Thyroid gland (tissue), 4 donors: ENCODE measurements around the gene SUN1. TPM values are rescaled to one million over a fixed set of nuclear protein-coding genes. Genes with fewer than 3 reads are reported as not detected.

ENCODE experiments used
- DNase-seq, 2 donors: peaks; one replicate each; pipeline ENCODE4 v3.0.0-alpha.2; 2019
- H3K27ac ChIP-seq, 3 donors: fragments of 200-600 bp; sonication (generic); 1 replicate in 2 of 3; 2 replicates in 1 of 3; pipeline ENCODE4 v1.5.1; 2016 to 2019; ENCODE audit warnings: mild to moderate bottlenecking in 1 of 3, moderate library complexity in 1 of 3
- H3K27me3 ChIP-seq: fragments of 200-600 bp; sonication (generic); one replicate; pipeline ENCODE4 v1.5.1; 2019
- H3K36me3 ChIP-seq, 2 donors: fragments of 200-600 bp; sonication (generic); one replicate each; pipeline ENCODE4 v1.5.1; 2016 to 2019
- H3K4me1 ChIP-seq, 2 donors: fragments of 200-600 bp; sonication (generic); one replicate each; pipeline ENCODE4 v1.5.1; 2017 to 2019
- H3K4me3 ChIP-seq, 3 donors: fragments of 200-600 bp; sonication (generic); replicated peaks in 1 of 3; 1 replicate in 2 of 3; 2 replicates in 1 of 3; pipeline ENCODE4 v1.5.1; 2016; ENCODE audit warnings: mild to moderate bottlenecking in 1 of 3
- H3K9me3 ChIP-seq: fragments of 200-600 bp; sonication (generic); one replicate; pipeline ENCODE4 v1.5.1; 2017
- POLR2A ChIP-seq, 2 donors: fragments of 450-650 bp; IDR thresholded peaks; one replicate each; pipeline ENCODE4 v1.6.1; 2017; ENCODE audit warnings: antibody characterized with exemption in 2 of 2, mild to moderate bottlenecking in 2 of 2, moderate library complexity in 1 of 2
- WGBS, 2 donors: methylation state at CpG; one replicate each; pipeline ENCODE4 v1.1.5; 2017; 5-methylcytosine and 5-hydroxymethylcytosine counted together
- intact Hi-C: fragments of 100-400 bp; cut with DNase I; formaldehyde crosslinking; loops from one replicate; pipeline ENCODE4 v1.15.1; 2023
- total RNA-seq, 4 donors: library from RNA; depleted of rRNA; stranded (reverse); fragments of >200 nt; gene quantifications; one replicate each; pipeline ENCODE4 v1.2.3, GENCODE V29; 2016
- TF ChIP-seq, protein P1 (sequence below), 6 experiments: fragments of 200-600 bp in 3 of 6; fragments of 450-650 bp in 3 of 6; sonication (generic) in 3 of 6; IDR thresholded peaks; one replicate each; pipeline ENCODE4 v1.5.1; 2016 to 2019; ENCODE audit warnings: antibody characterized with exemption in 6 of 6, mild to moderate bottlenecking in 2 of 6, inconsistent platforms in 1 of 6, moderate library complexity in 1 of 6

The SUN1 gene, protein sequence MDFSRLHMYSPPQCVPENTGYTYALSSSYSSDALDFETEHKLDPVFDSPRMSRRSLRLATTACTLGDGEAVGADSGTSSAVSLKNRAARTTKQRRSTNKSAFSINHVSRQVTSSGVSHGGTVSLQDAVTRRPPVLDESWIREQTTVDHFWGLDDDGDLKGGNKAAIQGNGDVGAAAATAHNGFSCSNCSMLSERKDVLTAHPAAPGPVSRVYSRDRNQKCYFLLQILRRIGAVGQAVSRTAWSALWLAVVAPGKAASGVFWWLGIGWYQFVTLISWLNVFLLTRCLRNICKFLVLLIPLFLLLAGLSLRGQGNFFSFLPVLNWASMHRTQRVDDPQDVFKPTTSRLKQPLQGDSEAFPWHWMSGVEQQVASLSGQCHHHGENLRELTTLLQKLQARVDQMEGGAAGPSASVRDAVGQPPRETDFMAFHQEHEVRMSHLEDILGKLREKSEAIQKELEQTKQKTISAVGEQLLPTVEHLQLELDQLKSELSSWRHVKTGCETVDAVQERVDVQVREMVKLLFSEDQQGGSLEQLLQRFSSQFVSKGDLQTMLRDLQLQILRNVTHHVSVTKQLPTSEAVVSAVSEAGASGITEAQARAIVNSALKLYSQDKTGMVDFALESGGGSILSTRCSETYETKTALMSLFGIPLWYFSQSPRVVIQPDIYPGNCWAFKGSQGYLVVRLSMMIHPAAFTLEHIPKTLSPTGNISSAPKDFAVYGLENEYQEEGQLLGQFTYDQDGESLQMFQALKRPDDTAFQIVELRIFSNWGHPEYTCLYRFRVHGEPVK
- total RNA-seq = 100 to 1,000 TPM; 146 to 260 (median 186) TPM

DNA sequence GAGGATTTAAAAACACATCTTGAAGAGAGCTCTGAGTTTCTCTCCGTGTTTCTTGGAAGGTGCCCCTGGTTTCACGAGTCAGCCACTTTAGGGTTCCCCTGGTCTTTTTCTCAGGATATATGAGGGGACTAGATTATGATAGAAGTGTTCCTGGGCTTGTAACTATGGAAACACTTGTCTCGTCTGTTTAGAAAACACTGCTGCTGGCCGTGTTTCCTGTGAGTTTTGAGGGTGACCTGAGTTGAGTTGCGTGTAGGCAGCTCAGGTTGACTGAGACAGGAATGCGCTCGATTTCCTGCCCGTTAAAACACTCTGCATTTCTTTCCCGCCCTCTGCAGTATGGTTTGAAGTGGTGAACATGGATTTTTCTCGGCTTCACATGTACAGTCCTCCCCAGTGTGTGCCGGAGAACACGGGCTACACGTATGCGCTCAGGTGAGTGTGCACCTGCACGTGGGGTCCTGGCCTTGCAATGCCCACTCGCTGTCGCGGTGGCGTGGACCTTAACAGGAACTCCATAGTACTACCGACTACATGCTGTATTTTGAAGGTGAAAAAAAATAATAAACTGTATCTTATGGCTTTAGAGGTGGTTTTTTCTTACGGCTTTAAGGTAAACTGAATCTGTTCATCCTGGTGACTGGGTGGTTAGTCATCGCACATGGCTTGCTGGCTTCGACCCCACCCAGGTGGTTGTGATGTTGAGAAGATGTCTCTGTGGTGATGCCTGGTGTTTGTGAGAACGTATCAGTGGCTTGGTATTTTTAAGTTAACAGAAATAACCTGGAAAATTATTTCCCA lies at the start of gene SUN1:
TSS of gene SUN1 (plus strand) at position 310 of the 801 bp plus-strand sequence. CDS start at position 359, 49 bp downstream.
- 24 to 42% methylated on average over 24 of the region's 24 CpGs for whole genome bisulfite sequencing, 2 donors
- no peaks in the 10 kb centered on the region for H3K36me3 ChIP-seq
- no peaks in the 10 kb centered on the region for H3K27me3 ChIP-seq
- H3K27ac ChIP-seq = peak within 1 kb of the TSS; percentile 91 to 99 (median 95)
- H3K4me3 ChIP-seq = peak within 1 kb of the TSS in 1 of 3 donors; percentile 2
- no peaks in the 10 kb centered on the region for H3K9me3 ChIP-seq
- intact Hi-C loops = loop anchor here (10.0 kb wide), 1 partner anchor 48 kb away; no protein-coding TSS in a partner anchor
- H3K4me1 ChIP-seq = peaks cover 34 to 62% of the 10 kb centered on the region in 2 donors
- TF ChIP-seq POLR2A (IDR thresholded peaks at IDR 0.05) = no peak
- TF ChIP-seq, protein P1, sequence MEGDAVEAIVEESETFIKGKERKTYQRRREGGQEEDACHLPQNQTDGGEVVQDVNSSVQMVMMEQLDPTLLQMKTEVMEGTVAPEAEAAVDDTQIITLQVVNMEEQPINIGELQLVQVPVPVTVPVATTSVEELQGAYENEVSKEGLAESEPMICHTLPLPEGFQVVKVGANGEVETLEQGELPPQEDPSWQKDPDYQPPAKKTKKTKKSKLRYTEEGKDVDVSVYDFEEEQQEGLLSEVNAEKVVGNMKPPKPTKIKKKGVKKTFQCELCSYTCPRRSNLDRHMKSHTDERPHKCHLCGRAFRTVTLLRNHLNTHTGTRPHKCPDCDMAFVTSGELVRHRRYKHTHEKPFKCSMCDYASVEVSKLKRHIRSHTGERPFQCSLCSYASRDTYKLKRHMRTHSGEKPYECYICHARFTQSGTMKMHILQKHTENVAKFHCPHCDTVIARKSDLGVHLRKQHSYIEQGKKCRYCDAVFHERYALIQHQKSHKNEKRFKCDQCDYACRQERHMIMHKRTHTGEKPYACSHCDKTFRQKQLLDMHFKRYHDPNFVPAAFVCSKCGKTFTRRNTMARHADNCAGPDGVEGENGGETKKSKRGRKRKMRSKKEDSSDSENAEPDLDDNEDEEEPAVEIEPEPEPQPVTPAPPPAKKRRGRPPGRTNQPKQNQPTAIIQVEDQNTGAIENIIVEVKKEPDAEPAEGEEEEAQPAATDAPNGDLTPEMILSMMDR (IDR thresholded peaks at IDR 0.05) = peak in 2 of 6 experiments; percentile 15 to 16
- peak; percentile 79 to 80 for DNase-seq

DNA sequence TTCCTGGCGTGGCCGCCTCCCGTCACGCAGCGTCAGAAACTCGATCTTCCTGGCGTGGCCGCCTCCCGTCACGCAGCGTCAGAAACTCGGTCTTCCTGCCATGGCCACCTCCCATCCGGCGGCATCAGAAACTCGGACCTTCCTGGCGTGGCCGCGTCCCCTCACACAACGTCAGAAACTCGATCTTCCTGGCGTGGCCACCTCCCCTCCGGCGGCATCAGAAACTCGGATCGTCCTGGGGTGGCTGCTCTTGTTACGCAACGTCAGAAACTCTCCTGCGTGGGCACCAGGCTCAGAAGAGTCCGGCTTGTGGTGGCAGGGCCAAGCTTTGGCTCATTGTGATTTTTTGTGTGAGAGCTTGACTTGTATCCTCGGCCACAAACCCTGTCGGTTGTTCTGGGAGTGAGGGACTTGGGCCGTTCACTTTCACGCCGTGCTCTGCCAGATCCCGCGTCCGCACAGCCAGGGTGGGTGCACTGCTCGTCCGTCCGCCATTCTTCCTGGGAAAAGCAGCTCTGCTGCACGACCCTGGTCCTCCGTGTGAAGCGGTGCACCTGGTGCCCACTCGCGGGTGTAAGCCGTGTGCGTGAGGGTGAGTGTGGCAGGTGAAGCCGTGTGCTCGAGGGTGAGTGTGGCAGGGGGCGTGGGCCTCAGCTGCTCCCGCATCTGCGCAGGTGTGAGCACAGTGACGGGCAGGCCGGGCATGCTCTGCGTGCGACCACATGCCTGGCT lies 49.4 kb upstream of the SUN1 start:
- 95 to 98% methylated on average over 54 to 56 of the region's 56 CpGs for WGBS, 2 donors
- no peak for DNase-seq
- no peak for TF ChIP-seq POLR2A (IDR thresholded peaks at IDR 0.05)
- TF ChIP-seq, protein P1 (IDR thresholded peaks at IDR 0.05) = no peak
- Histone ChIP-seq H3K4me3 (no peak overlapping the region), H3K27ac (no peak overlapping the region), H3K27me3 (no peaks in the 10 kb centered on the region), H3K36me3 (peaks cover 16 to 30% of the 10 kb centered on the region in 2 donors), H3K4me1 (peaks cover 0 to 21% of the 10 kb centered on the region in 2 donors), H3K9me3 (no peaks in the 10 kb centered on the region)
- intact Hi-C loops = loop anchor here (10.0 kb wide), 2 partner anchors 52 to 202 kb away; partner anchors contain the start of genes CYP2W1 and SUN1

DNA sequence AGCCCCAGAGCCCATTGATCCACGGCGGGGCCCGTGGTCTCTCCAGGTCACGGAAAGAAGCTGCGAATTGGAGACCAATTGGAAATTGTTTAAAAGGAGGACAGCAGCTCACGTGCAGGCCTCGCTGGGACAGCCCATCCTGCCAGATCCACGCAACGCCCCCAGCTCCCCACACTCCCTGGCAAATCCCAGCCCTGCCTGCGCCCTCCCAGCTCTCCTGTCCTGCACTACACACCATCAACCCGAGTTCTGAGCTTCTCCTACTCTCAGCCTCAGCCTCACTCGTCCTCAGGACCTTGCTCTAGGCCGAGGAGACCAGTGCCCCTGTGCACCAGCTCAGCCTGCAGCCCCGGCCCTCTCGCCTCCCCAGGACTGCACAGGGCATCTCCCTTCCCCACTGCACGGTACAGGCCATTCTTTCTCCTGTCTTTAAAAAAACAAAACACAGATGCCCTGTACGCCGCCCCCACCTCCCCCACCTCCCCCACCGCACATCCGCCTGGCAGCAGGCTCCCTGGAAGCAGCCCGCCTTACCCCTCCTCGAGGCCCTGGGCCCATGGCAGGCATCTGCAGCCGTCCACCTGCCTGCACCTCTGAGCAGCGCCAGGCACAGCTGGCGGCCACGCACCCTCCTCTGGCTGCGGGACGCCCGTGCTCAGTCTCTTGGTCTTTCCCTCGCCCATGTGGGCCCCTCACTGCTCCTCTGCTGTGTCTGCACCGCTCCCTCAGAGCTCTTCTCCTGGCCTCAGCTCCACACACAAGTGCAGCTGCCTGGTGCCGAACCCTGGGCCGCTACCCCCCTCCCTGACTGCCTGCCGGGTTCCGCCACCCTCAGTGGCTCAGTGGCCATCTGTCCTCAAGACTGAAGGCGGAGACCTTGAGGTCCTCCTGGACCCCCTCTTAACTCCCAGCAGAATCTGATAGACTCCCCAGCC lies 48.5 kb upstream of the SUN1 start:
- H3K27ac ChIP-seq = no peak overlapping the region
- TF ChIP-seq, protein P1 (IDR thresholded peaks at IDR 0.05) = no peak
- no peak for TF ChIP-seq POLR2A (IDR thresholded peaks at IDR 0.05)
- intact Hi-C loops = loop anchor here (10.0 kb wide), 2 partner anchors 51 to 201 kb away; partner anchors contain the start of genes CYP2W1 and SUN1
- no peaks in the 10 kb centered on the region for H3K27me3 ChIP-seq
- no peak for DNase-seq
- H3K9me3 ChIP-seq = no peaks in the 10 kb centered on the region
- H3K4me1 ChIP-seq = peaks cover 0 to 17% of the 10 kb centered on the region in 2 donors
- 93% methylated on average over 36 of the region's 36 CpGs for WGBS, 2 donors
- no peak overlapping the region for H3K4me3 ChIP-seq
- peaks cover 16 to 30% of the 10 kb centered on the region in 2 donors for H3K36me3 ChIP-seq
